H1 (cell line): ENCODE measurements around the gene COQ5. TPM values are rescaled to one million over a fixed set of nuclear protein-coding genes. Genes with fewer than 3 reads are reported as not detected.

Source experiments
- CHD7 ChIP-seq: fragments of 300-600 bp; sonication (generic); IDR thresholded peaks from 2 replicates; pipeline ENCODE4 v1.7.1; 2012; ENCODE audit warnings: low read length, moderate library complexity, mild to moderate bottlenecking, inconsistent platforms; ENCODE audit not compliant: insufficient replicate concordance
- CTCF ChIP-seq, 3 experiments: IDR thresholded peaks; 1 replicate in 2 of 3; 2 replicates in 1 of 3; pipeline versions ENCODE4 v1.5.1 to v1.6.1; 2011; ENCODE audit warnings: low read length in 3 of 3, mild to moderate bottlenecking in 3 of 3, inconsistent platforms in 2 of 3, low read depth in 1 of 3, moderate library complexity in 1 of 3; ENCODE audit not compliant: insufficient read depth in 1 of 3; ENCODE audit errors: control extremely low read depth in 1 of 3
- MAX ChIP-seq: IDR thresholded peaks from 2 replicates; pipeline ENCODE4 v1.6.1; 2012; ENCODE audit warnings: inconsistent platforms
- RFX5 ChIP-seq: IDR thresholded peaks from 2 replicates; pipeline ENCODE4 v1.6.1; 2011; ENCODE audit warnings: low read depth, low read length, improper control_type of control experiment, borderline replicate concordance
- SIN3A ChIP-seq, 2 experiments: IDR thresholded peaks in 1 of 2; conservative IDR thresholded peaks in 1 of 2; 2 replicates each; pipeline ENCODE4 v1.6.1; 2011 to 2012; ENCODE audit warnings: low read length in 2 of 2, improper control_type of control experiment in 1 of 2, low read depth in 1 of 2, mild to moderate bottlenecking in 1 of 2
- SUZ12 ChIP-seq: fragments of 200-600 bp; sonication (generic); IDR thresholded peaks from 2 replicates; pipeline ENCODE4 v1.6.1; 2012; ENCODE audit warnings: mild to moderate bottlenecking, inconsistent platforms, low read length, moderate library complexity, mixed read lengths
- polyA plus RNA-seq, 7 experiments: library from polyadenylated mRNA; depleted of rRNA in 3 of 7; stranded (reverse) in 5 of 7; unstranded in 2 of 7; fragments of >200 nt in 5 of 7; fragments of 200-250 nt in 2 of 7; gene quantifications; 1 replicate in 5 of 7; 2 replicates in 1 of 7; 4 replicates in 1 of 7; pipeline versions ENCODE4 v1.2.1 to v1.2.3, GENCODE V29; 2011 to 2013; ENCODE audit warnings: missing spikeins in 2 of 7, mixed read lengths in 2 of 7
- total RNA-seq: library from RNA; stranded (reverse); fragmentation: NEBNext Ultra II Directional; extraction: Animal tissue kit (Norgen Biotek cat#: 25700); gene quantifications from 2 replicates; pipeline ENCODE4 v1.2.1, GENCODE V29; 2021

COQ5 gene
- total and polyA plus RNA-seq, 2 of the 8 experiments (the other 6 are each of a cell fraction or from before 2014, with no cell fraction given), result 35.1 to 35.8 TPM

GRCh38 chr12:120485961-120486881 is 42.7 kb downstream of the COQ5 start (continued):
- TF ChIP-seq CHD7 (no peak), SUZ12 (no peak), CTCF (IDR thresholded peaks at IDR 0.05; ENCODE audit: control extremely low read depth in 1 of 3, insufficient read depth in 1 of 3, low read depth in 1 of 3, low read length in 3 of 3) (no peak), SIN3A (conservative IDR thresholded peaks at IDR 0.05 in 1 of 2, IDR thresholded peaks at IDR 0.05 in 1 of 2; ENCODE audit: low read depth in 1 of 2, low read length in 2 of 2) (no peak), RFX5 (no peak), MAX (no peak)
